NOMO-1 (cell line): ENCODE results near the gene CCPG1.

Experiments
- DNase-seq, 2 experiments: peaks; one replicate each; lab custom pipeline; 2025; ENCODE audit not compliant: unreplicated experiment in 2 of 2; lab: John Stamatoyannopoulos, UW

Gene CCPG1

GRCh38 chr15:55320238-55320550 is 88.0 kb downstream of the CCPG1 start:
- no peak for DNase-seq

GRCh38 chr15:55319537-55320237 is 88.5 kb downstream of the CCPG1 start:
- peak; percentile 42 to 76 for DNase-seq

- DNase-seq, result peak; percentile 87 to 89
These were observed 89.3 kb downstream of the CCPG1 start, which contains the start of the genes PIGB and PIGBOS1 for GRCh38 chr15:55318588-55319494. TSS of gene PIGB (plus strand) at chr15:55319222. CDS start at chr15:55319251, 29 bp downstream. TSS of gene PIGBOS1 (minus strand) at chr15:55319123. CDS start at chr15:55317792, 1,331 bp downstream.
